Keratinocyte (primary cell): ENCODE results near the gene BCAT1. TPM values are rescaled to one million over a fixed set of nuclear protein-coding genes. Genes with fewer than 3 reads are reported as not detected.

Source experiments
- DNase-seq: peaks from one replicate; pipeline ENCODE4 v3.0.0-alpha.2; 2011; ENCODE audit warnings: low read depth, missing footprints, low spot score
- FAIRE-seq: peaks from 2 replicates; lab custom pipeline; 2011; peaks lifted over from hg19 to GRCh38; lab: Jason Lieb, UNC
- H2AFZ ChIP-seq: 2 replicates; pipeline ENCODE4 v1.6.0; 2012; ENCODE audit warnings: low read length, control low read depth, inconsistent platforms; ENCODE audit not compliant: control insufficient read depth
- H3K27ac ChIP-seq: 2 replicates; pipeline ENCODE4 v1.5.1; 2011; ENCODE audit warnings: low read length; ENCODE audit not compliant: control insufficient read depth, insufficient read depth
- H3K27me3 ChIP-seq: 3 replicates; pipeline ENCODE4 v1.6.0; 2011; ENCODE audit warnings: low read length; ENCODE audit not compliant: control insufficient read depth, insufficient read depth; ENCODE audit errors: extremely low read depth
- H3K36me3 ChIP-seq, 2 experiments: 2 replicates in 1 of 2; 3 replicates in 1 of 2; pipeline ENCODE4 v1.5.1; 2011; ENCODE audit warnings: low read length in 2 of 2, mild to moderate bottlenecking in 1 of 2; ENCODE audit not compliant: control insufficient read depth in 2 of 2, insufficient read depth in 2 of 2; ENCODE audit errors: extremely low read depth in 1 of 2
- H3K4me1 ChIP-seq: 3 replicates; pipeline ENCODE4 v1.5.1; 2011; ENCODE audit warnings: low read length; ENCODE audit not compliant: control insufficient read depth, insufficient read depth; ENCODE audit errors: extremely low read depth
- H3K4me2 ChIP-seq: 3 replicates; pipeline ENCODE4 v1.6.0; 2011; ENCODE audit warnings: low read depth, low read length; ENCODE audit not compliant: control insufficient read depth, insufficient read depth; ENCODE audit errors: extremely low read depth
- H3K4me3 ChIP-seq, 3 experiments: fragments of 200-600 bp in 1 of 3; sonication (generic) in 1 of 3; 2 replicates in 2 of 3; 3 replicates in 1 of 3; pipeline ENCODE4 v1.5.1; 2011 to 2016; ENCODE audit warnings: low read length in 3 of 3, mild to moderate bottlenecking in 3 of 3, control low read depth in 2 of 3, inconsistent platforms in 1 of 3, low read depth in 1 of 3, mixed read lengths in 1 of 3, mixed run types in 1 of 3, moderate library complexity in 1 of 3; ENCODE audit not compliant: control insufficient read depth in 2 of 3, insufficient read depth in 2 of 3; ENCODE audit errors: extremely low read depth in 1 of 3
- H3K79me2 ChIP-seq: 2 replicates; pipeline ENCODE4 v1.6.0; 2012; ENCODE audit warnings: low read length; ENCODE audit not compliant: control insufficient read depth, insufficient read depth
- H3K9ac ChIP-seq: 3 replicates; pipeline ENCODE4 v1.6.0; 2011; ENCODE audit warnings: low read length; ENCODE audit not compliant: control insufficient read depth, insufficient read depth; ENCODE audit errors: extremely low read depth
- H3K9me1 ChIP-seq: 3 replicates; pipeline ENCODE4 v1.6.0; 2011; ENCODE audit warnings: low read length; ENCODE audit not compliant: control insufficient read depth, insufficient read depth; ENCODE audit errors: extremely low read depth
- H3K9me3 ChIP-seq: 2 replicates; pipeline ENCODE4 v1.5.1; 2012; ENCODE audit warnings: low read depth, low read length; ENCODE audit not compliant: control insufficient read depth
- H4K20me1 ChIP-seq: 3 replicates; pipeline ENCODE4 v1.6.0; 2011; ENCODE audit warnings: low read length; ENCODE audit not compliant: control insufficient read depth, insufficient read depth; ENCODE audit errors: extremely low read depth
- EZH2 ChIP-seq: IDR thresholded peaks from one replicate; pipeline ENCODE4 v1.6.1; 2012; ENCODE audit warnings: inconsistent platforms, mild to moderate bottlenecking, low read length, moderate library complexity
- dilution Hi-C: fragments of 300-500 bp; cut with MboI; formaldehyde crosslinking; loops from one replicate; pipeline ENCODE4 v1.7.0; 2020; ENCODE audit warnings: low sequenced_read_pairs; ENCODE audit not compliant: extremely low pct_ligation_motif_present
- polyA minus RNA-seq, 3 experiments: library from RNA; depleted of rRNA, polyadenylated mRNA; stranded (reverse); fragments of >200 nt; gene quantifications; 1 replicate in 1 of 3; 2 replicates in 1 of 3; 3 replicates in 1 of 3; pipeline ENCODE4 v1.2.3, GENCODE V29; 2011
- polyA plus RNA-seq, 5 experiments: library from polyadenylated mRNA; depleted of rRNA in 3 of 5; stranded (reverse) in 3 of 5; stranded (forward) in 1 of 5; unstranded in 1 of 5; fragments of >200 nt; gene quantifications; 1 replicate in 1 of 5; 2 replicates in 3 of 5; 3 replicates in 1 of 5; pipeline versions ENCODE4 v1.2.1 to v1.2.3, GENCODE V29; 2011 to 2012; ENCODE audit warnings: missing spikeins in 2 of 5, low read depth in 1 of 5, low replicate concordance in 1 of 5
- TF ChIP-seq, protein P1 (sequence below), 3 experiments: IDR thresholded peaks in 1 of 3; conservative IDR thresholded peaks in 1 of 3; optimal IDR thresholded peaks in 1 of 3; 2 replicates in 2 of 3; 3 replicates in 1 of 3; pipeline versions ENCODE3 to v1.5.1; 2011; ENCODE audit warnings: low read length in 3 of 3, mild to moderate bottlenecking in 3 of 3, moderate library complexity in 2 of 3, control low read depth in 1 of 3, inconsistent platforms in 1 of 3; ENCODE audit not compliant: insufficient read depth in 2 of 3; ENCODE audit errors: extremely low read depth in 1 of 3

Gene BCAT1
- 2.5 to 6.5 TPM (median 3.3 TPM) in 3 replicates for polyA plus RNA-seq
- 3.4 TPM for polyA plus RNA-seq (2011; ENCODE audit: low read depth)
- polyA plus RNA-seq (2011; cell fraction: cytosol; rRNA removed) = 3.3 and 4.3 TPM in 2 replicates
- polyA plus RNA-seq (2011; cell fraction: nucleus; rRNA removed) = 2.1 and 3.8 TPM in 2 replicates
- polyA plus RNA-seq (2012; ENCODE audit: low replicate concordance) = 2.1 and 13.2 TPM in 2 replicates
- polyA minus RNA-seq = 8.1 to 14.4 TPM (median 12.3 TPM) in 3 replicates
- 7.5 TPM for polyA minus RNA-seq (2011; cell fraction: cytosol; rRNA and poly(A)+ RNA removed)
- polyA minus RNA-seq (2011; cell fraction: nucleus; rRNA and poly(A)+ RNA removed) = 3.7 and 9.1 TPM in 2 replicates

DNA sequence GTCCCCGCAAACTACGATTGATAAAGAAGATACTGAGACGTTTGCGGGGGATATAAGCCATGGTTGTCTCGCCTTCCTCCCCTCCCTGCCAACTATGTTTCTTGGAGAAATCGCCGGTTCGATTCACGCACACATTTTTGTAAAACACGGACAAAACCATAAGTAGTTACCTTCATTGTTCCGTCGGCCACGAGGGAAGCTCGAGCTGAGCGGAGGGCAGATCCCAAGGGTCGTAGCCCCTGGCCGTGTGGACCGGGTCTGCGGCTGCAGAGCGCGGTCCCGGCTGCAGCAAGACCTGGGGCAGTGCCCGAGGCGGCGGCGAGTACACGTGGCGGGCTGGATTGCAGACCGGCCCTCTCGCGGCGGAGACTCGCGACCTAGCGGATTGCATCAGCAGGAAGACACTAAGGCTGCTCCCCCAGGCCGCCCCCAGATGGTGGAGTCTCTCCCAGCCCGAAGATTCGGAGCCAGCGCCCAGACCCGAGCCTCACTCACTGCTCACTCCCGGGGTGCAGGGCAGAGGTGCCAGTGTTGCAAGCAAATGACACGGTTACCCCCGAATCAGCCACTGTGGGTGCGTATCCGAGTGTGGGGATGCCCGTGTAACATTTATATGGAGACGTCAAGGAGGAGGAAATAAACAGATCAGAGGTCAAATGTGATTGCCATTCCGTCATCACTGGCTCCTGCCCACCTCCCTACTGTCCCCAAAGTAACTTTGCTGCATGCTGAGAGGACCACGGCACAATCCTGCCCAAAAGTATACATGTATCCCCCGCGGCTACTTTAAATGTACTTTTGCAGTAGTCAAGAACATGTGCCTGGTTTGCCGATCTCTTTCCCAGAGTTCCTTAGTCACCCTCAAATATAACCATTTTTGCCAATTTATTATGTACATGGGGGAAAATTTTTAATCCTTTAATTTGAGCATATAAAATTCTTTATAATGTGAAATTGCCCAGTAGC, at the start of gene BCAT1:
BCAT1 (minus strand) TSS at position 345 of the 966 bp plus-strand sequence; CDS start at position 176, 169 bp downstream.
- Histone ChIP-seq H4K20me1 (no peaks in the 10 kb centered on the region), H3K4me1 (peaks cover 16% of the 10 kb centered on the region), H3K27me3 (no peaks in the 10 kb centered on the region), H2AFZ (peak within 1 kb of the TSS; percentile 98), H3K36me3 (peaks cover 0 to 5% of the 10 kb centered on the region in 2 experiments), H3K4me3 (peak within 1 kb of the TSS; percentile 44 to 97 (median 84)), H3K9me1 (no peaks in the 10 kb centered on the region), H3K79me2 (peaks cover 1% of the 10 kb centered on the region), H3K9me3 (no peaks in the 10 kb centered on the region), H3K9ac (peak within 1 kb of the TSS; percentile 91), H3K27ac (peak within 1 kb of the TSS; percentile 79), H3K4me2 (peak within 1 kb of the TSS; percentile 93)
- dilution Hi-C loops = no loop called here
- DNase-seq (no peak), FAIRE-seq (no peak)
- TF ChIP-seq EZH2 = no peak
- TF ChIP-seq, protein P1, sequence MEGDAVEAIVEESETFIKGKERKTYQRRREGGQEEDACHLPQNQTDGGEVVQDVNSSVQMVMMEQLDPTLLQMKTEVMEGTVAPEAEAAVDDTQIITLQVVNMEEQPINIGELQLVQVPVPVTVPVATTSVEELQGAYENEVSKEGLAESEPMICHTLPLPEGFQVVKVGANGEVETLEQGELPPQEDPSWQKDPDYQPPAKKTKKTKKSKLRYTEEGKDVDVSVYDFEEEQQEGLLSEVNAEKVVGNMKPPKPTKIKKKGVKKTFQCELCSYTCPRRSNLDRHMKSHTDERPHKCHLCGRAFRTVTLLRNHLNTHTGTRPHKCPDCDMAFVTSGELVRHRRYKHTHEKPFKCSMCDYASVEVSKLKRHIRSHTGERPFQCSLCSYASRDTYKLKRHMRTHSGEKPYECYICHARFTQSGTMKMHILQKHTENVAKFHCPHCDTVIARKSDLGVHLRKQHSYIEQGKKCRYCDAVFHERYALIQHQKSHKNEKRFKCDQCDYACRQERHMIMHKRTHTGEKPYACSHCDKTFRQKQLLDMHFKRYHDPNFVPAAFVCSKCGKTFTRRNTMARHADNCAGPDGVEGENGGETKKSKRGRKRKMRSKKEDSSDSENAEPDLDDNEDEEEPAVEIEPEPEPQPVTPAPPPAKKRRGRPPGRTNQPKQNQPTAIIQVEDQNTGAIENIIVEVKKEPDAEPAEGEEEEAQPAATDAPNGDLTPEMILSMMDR (optimal IDR thresholded peaks at IDR 0.05 in 1 of 3, IDR thresholded peaks at IDR 0.05 in 1 of 3, conservative IDR thresholded peaks at IDR 0.05 in 1 of 3; ENCODE audit: extremely low read depth in 1 of 3, insufficient read depth in 2 of 3, low read length in 3 of 3) = peak in 2 of 3 experiments; percentile 12 to 34

DNA sequence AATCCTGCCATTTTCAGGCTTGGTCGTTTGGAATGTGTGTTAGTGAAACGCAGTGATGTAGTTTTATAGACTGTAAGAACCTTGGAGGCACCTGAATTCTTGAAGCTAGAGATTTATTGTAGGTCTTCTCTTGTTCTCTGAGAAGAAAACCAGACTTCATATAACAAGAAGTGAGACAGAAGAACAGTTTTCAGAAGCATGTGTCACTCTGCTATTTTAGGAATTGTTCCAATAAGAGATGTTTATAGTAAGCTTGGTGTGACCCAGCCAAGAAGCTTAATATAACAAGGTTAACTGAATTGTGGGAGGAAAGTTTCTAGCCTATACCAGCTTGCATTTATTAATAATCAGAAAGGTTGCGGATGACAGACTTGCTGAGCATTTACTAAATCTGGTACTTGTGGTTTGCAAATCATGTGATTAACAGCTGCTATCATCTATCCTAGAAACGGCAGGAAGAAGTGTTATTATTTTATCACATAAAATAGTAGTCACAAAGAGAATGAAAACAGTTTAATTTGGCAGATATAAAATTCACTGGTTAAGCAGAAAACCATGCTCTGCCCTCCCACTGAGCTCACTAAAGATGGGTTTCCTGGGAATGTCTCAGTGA, 49.2 kb upstream of the BCAT1 start:
- no peak overlapping the region for H3K27ac ChIP-seq
- no peaks in the 10 kb centered on the region for H4K20me1 ChIP-seq
- no peak overlapping the region for H3K9ac ChIP-seq
- H3K9me3 ChIP-seq = no peaks in the 10 kb centered on the region
- H2AFZ ChIP-seq = no peak overlapping the region
- FAIRE-seq = peak; percentile 73
- peaks cover 10% of the 10 kb centered on the region for H3K4me1 ChIP-seq
- TF ChIP-seq EZH2 = no peak
- TF ChIP-seq, protein P1 (optimal IDR thresholded peaks at IDR 0.05 in 1 of 3, IDR thresholded peaks at IDR 0.05 in 1 of 3, conservative IDR thresholded peaks at IDR 0.05 in 1 of 3; ENCODE audit: extremely low read depth in 1 of 3, insufficient read depth in 2 of 3, low read length in 3 of 3) = no peak
- H3K4me3 ChIP-seq = peak overlapping the region in 1 of 3 experiments; percentile 16
- DNase-seq = peak; percentile 36
- no peaks in the 10 kb centered on the region for H3K9me1 ChIP-seq
- no peaks in the 10 kb centered on the region for H3K27me3 ChIP-seq
- dilution Hi-C loops = no loop called here
- no peaks in the 10 kb centered on the region for H3K36me3 ChIP-seq
- H3K79me2 ChIP-seq = no peaks in the 10 kb centered on the region
- H3K4me2 ChIP-seq = peak overlapping the region; percentile 40
